Activated T-cell treated with anti-CD3 and anti-CD28 coated beads, Interleukin-2, amount 50 U/mL, for 72 hours (primary cell): ENCODE data around the gene CFAP46. TPM values are rescaled to one million over a fixed set of nuclear protein-coding genes. Genes with fewer than 3 reads are reported as not detected.

Source experiments
- ATAC-seq, 2 donors: fragments of 150-1000 bp; cut with Tn5 transposase; replicated peaks in 1 of 2; 2 replicates each; pipeline ENCODE4 v1.10.0; 2021; ENCODE audit warnings: moderate library complexity in 2 of 2, mild to moderate bottlenecking in 1 of 2
- DNase-seq, 2 donors: peaks; one replicate each; pipeline ENCODE4 v3.0.0; 2021 to 2022; ENCODE audit warnings: mixed read lengths in 1 of 2
- H3K27ac Mint-ChIP-seq: one replicate; pipeline ENCODE4 v1.8.0; 2022; ENCODE audit warnings: mild to moderate bottlenecking, moderate library complexity, mixed read lengths
- H3K27me3 Mint-ChIP-seq: one replicate; pipeline ENCODE4 v1.8.0; 2022; ENCODE audit warnings: low read depth, mixed read lengths
- H3K36me3 Mint-ChIP-seq, 2 donors: one replicate each; pipeline ENCODE4 v1.8.0; 2022; ENCODE audit warnings: mixed read lengths in 2 of 2, mild to moderate bottlenecking in 1 of 2; ENCODE audit not compliant: insufficient read depth in 2 of 2
- H3K4me1 Mint-ChIP-seq: one replicate; pipeline ENCODE4 v1.8.0; 2022; ENCODE audit warnings: low read depth, mixed read lengths
- H3K4me3 Mint-ChIP-seq, 2 donors: one replicate each; pipeline ENCODE4 v1.8.0; 2022; ENCODE audit warnings: mild to moderate bottlenecking in 2 of 2, mixed read lengths in 2 of 2, moderate library complexity in 2 of 2
- H3K9me3 Mint-ChIP-seq, 2 donors: one replicate each; pipeline ENCODE4 v1.8.0; 2022; ENCODE audit warnings: mixed read lengths in 2 of 2
- total RNA-seq, 2 donors: library from RNA; stranded (reverse); gene quantifications; one replicate each; pipeline ENCODE4 v1.2.3, GENCODE V29; 2022

CFAP46 gene
- total RNA-seq, 2 donors from 2014 or later, result 0.16 to 0.26 TPM

GRCh38 chr10:132808383-132809231 is 133.8 kb downstream of the CFAP46 start:
- no peak overlapping the region for H3K4me3 Mint-ChIP-seq
- no peaks in the 10 kb centered on the region for H3K9me3 Mint-ChIP-seq
- H3K27me3 Mint-ChIP-seq, result no peaks in the 10 kb centered on the region
- no peaks in the 10 kb centered on the region for H3K4me1 Mint-ChIP-seq
- ATAC-seq (no peak), DNase-seq (no peak)
- H3K27ac Mint-ChIP-seq, result no peak overlapping the region
- no peaks in the 10 kb centered on the region for H3K36me3 Mint-ChIP-seq

DNA sequence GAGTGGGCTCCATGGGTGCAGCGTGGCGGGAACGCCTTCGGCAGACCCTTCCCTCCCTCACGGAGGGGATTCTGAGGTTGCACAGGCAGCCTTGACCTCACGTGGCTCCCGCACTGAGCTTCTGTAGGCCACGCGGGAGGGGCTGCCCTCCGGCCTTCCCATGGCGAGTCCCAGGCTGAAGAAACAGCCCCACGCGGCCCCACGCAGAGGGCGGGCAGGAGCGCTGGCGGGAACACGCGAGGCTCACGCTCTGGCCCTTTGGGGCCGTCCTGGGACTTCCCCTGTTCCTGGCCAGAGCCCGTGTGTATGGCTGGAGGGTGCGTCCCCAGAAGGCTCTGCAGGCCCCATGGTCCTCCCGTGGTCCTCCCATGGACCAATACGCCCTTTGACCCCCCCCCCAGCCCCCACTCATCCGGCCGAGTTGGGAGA is 134.7 kb downstream of the CFAP46 start:
- ATAC-seq (no peak), DNase-seq (no peak)
- H3K36me3 Mint-ChIP-seq, result no peaks in the 10 kb centered on the region

DNA sequence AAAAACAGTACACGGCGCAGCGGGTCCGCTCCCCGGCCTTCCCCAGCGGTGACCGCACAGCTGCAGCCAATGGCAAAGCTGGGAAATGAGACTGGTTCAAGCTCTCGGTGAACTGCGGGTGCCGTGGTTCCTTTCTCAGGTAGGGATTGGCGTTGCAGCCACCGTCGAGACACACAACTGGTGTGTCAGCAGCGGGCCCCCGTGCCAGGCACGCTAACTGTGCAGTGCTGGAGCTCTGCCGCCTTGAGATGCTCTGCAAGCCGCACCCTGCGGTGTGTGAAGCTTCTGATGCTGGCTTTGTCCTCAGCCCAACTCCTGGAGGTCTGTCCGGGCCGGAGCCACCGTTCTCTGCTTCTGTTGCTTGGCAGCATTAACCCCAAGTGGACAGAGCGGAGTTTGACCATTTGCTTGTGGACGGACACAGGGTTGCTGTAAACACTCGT is 135.8 kb downstream of the CFAP46 start:
- H3K36me3 Mint-ChIP-seq, result no peaks in the 10 kb centered on the region
- ATAC-seq, result no peak
- H3K27me3 Mint-ChIP-seq, result no peaks in the 10 kb centered on the region
- H3K4me1 Mint-ChIP-seq, result no peaks in the 10 kb centered on the region
- no peak overlapping the region for H3K4me3 Mint-ChIP-seq
- no peaks in the 10 kb centered on the region for H3K9me3 Mint-ChIP-seq
- no peak for DNase-seq
- no peak overlapping the region for H3K27ac Mint-ChIP-seq

More for the DNA sequence above, 134.7 kb downstream of the CFAP46 start:
- Mint-ChIP-seq H3K4me3 (no peak overlapping the region), H3K27ac (no peak overlapping the region), H3K27me3 (no peaks in the 10 kb centered on the region), H3K4me1 (no peaks in the 10 kb centered on the region), H3K9me3 (no peaks in the 10 kb centered on the region)

- Mint-ChIP-seq H3K36me3 (no peaks in the 10 kb centered on the region), H3K4me3 (no peak overlapping the region), H3K27ac (no peak overlapping the region), H3K27me3 (no peaks in the 10 kb centered on the region), H3K9me3 (no peaks in the 10 kb centered on the region), H3K4me1 (no peaks in the 10 kb centered on the region)
- DNase-seq, result no peak
- no peak for ATAC-seq
Measured at GRCh38 chr10:132806110-132806509, 136.3 kb downstream of the CFAP46 start.

DNA sequence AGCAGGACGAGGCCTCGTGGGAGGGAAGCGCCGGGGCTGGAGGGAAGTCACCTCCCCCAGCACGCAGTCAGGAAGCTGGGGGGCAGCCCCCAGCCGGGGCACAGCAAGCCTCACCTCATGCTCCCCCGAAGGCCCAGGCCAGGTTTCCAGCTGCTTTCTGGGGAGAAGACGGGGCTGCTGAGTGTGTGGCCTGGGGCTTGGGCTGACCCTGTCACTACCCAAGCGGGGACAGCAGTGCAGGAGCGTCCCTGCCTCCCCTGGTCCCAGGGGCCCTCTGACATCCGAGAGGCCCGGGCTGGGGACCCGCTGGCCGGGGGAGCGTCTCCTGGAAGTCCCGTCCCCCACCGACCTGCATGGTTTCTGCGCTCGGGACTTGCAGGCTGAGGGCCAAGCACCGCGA is 136.8 kb downstream of the CFAP46 start:
- no peaks in the 10 kb centered on the region for H3K36me3 Mint-ChIP-seq
- H3K9me3 Mint-ChIP-seq, result no peaks in the 10 kb centered on the region
- H3K27me3 Mint-ChIP-seq, result no peaks in the 10 kb centered on the region
- H3K4me3 Mint-ChIP-seq, result no peak overlapping the region
- DNase-seq, result no peak
- no peaks in the 10 kb centered on the region for H3K4me1 Mint-ChIP-seq
- no peak overlapping the region for H3K27ac Mint-ChIP-seq
- ATAC-seq, result no peak

GRCh38 chr10:132804785-132805426 is 137.5 kb downstream of the CFAP46 start:
- ATAC-seq (no peak), DNase-seq (no peak)
- H3K27ac Mint-ChIP-seq, result no peak overlapping the region
- H3K27me3 Mint-ChIP-seq, result no peaks in the 10 kb centered on the region
- no peak overlapping the region for H3K4me3 Mint-ChIP-seq
- H3K36me3 Mint-ChIP-seq, result no peaks in the 10 kb centered on the region
- no peaks in the 10 kb centered on the region for H3K4me1 Mint-ChIP-seq
- no peaks in the 10 kb centered on the region for H3K9me3 Mint-ChIP-seq

GRCh38 chr10:132804287-132804686 is 138.1 kb downstream of the CFAP46 start:
- Mint-ChIP-seq H3K4me1 (no peaks in the 10 kb centered on the region), H3K27ac (no peak overlapping the region), H3K9me3 (no peaks in the 10 kb centered on the region), H3K27me3 (no peaks in the 10 kb centered on the region), H3K4me3 (no peak overlapping the region), H3K36me3 (no peaks in the 10 kb centered on the region)
- ATAC-seq (no peak), DNase-seq (no peak)

DNA sequence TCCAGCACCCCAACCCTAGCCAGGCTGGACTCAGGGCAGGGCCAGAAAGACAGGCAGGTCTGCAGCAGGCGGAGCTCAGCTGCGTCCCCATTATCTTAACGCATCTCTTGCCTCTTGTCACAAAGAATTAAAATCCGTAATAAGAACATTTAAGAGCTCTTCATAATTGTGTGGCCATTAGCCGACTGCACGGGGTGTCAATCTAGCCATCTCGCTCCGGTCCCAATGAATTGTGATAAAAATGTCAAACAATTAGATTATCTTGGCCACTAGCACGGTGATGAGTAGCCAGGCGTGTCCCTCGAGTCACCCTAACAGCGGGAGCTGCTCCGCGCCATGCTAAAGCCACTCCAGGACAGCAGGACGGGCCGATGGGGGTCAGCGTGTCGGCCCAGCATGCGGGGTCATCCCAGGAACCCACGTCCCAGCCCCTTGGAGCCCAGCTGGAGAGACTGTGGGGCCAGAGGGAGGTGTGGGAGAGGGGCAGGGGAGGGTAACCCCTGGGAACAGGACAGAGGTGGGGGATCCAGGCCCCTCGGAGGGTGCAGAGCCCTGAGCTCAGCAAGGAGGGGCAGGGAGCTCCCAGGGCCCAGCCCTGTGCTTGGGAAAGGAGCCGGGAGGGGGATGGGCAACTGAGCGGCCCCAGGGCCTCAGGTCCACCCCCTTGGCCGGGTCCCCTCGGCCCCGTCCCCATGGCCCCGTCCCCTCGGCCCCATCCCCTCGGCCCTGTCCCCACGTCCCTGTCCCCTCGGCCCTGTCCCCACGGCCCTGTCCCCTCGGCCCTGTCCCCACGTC is 138.8 kb downstream of the CFAP46 start:
- H3K9me3 Mint-ChIP-seq, result no peaks in the 10 kb centered on the region
- H3K4me3 Mint-ChIP-seq, result no peak overlapping the region
- no peaks in the 10 kb centered on the region for H3K36me3 Mint-ChIP-seq
- no peaks in the 10 kb centered on the region for H3K27me3 Mint-ChIP-seq
- DNase-seq (no peak), ATAC-seq (no peak)
- no peak overlapping the region for H3K27ac Mint-ChIP-seq
- no peaks in the 10 kb centered on the region for H3K4me1 Mint-ChIP-seq

DNA sequence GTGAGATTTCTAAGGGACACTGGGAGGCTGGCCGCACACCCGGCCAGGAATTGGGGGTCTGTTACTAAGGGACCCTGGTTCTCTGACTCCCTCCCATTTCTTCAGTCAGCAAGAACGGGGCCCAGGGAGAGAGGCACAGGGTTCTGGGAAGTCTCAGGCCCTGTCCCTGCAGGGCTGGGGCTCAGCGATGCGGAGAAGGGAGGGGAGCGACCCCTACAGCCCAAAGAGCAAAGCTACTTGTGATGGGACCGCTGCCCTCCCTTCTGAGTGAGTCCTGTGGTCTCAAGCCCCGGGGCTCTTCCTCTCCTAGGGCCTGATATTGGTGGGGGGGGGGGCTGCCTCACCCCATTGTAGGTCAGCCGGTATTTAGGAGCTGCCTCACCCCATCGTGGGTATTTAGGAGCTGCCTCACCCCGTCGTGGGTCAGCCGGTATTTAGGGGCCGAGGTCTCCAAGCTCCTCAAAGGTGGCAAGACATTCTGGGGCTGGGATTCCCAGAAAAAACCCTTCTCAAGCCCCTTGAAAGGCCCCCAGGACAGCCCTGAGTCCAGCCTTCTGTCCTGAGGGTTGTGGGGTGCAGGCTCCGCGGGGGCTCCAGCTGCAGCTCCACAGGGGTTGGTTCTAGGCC is 139.6 kb downstream of the CFAP46 start:
- ATAC-seq (no peak), DNase-seq (no peak)
- no peak overlapping the region for H3K4me3 Mint-ChIP-seq
- no peak overlapping the region for H3K27ac Mint-ChIP-seq
- no peaks in the 10 kb centered on the region for H3K36me3 Mint-ChIP-seq
- H3K9me3 Mint-ChIP-seq, result no peaks in the 10 kb centered on the region
- no peaks in the 10 kb centered on the region for H3K4me1 Mint-ChIP-seq
- H3K27me3 Mint-ChIP-seq, result no peaks in the 10 kb centered on the region

DNA sequence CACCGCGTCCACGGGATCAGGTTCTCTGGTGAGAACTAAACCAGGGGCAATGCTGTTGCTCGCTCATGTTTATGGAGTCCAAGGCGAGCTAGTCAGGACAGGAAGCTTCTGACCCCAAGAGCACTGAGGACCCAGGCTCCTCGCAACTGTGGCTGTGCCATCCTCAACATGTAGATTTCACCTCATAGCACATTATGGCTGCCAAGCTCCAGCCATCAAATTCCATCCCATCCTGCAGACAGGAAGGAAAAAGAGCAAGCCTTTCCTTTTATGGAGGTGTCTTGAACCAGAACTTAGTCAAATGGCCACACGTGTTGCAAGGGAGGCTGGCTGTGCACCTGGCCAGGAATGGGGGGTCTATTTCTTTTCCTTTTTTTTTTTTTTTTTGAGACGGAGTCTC is 140.3 kb downstream of the CFAP46 start:
- Mint-ChIP-seq H3K4me3 (no peak overlapping the region), H3K27ac (no peak overlapping the region), H3K9me3 (no peaks in the 10 kb centered on the region), H3K36me3 (no peaks in the 10 kb centered on the region), H3K4me1 (no peaks in the 10 kb centered on the region), H3K27me3 (no peaks in the 10 kb centered on the region)
- ATAC-seq, result no peak
- DNase-seq, result no peak

- H3K4me1 Mint-ChIP-seq, result no peaks in the 10 kb centered on the region
- no peak overlapping the region for H3K4me3 Mint-ChIP-seq
- H3K27ac Mint-ChIP-seq, result no peak overlapping the region
- H3K36me3 Mint-ChIP-seq, result no peaks in the 10 kb centered on the region
- ATAC-seq (no peak), DNase-seq (no peak)
- H3K27me3 Mint-ChIP-seq, result no peaks in the 10 kb centered on the region
- H3K9me3 Mint-ChIP-seq, result no peaks in the 10 kb centered on the region
Measured at GRCh38 chr10:132799865-132800264, 142.5 kb downstream of the CFAP46 start.

- Mint-ChIP-seq H3K9me3 (no peaks in the 10 kb centered on the region), H3K27me3 (no peaks in the 10 kb centered on the region), H3K4me1 (no peaks in the 10 kb centered on the region), H3K27ac (no peak overlapping the region), H3K36me3 (no peaks in the 10 kb centered on the region), H3K4me3 (no peak overlapping the region)
- DNase-seq (no peak), ATAC-seq (no peak)
Measured at GRCh38 chr10:132798876-132799275, 143.5 kb downstream of the CFAP46 start.

DNA sequence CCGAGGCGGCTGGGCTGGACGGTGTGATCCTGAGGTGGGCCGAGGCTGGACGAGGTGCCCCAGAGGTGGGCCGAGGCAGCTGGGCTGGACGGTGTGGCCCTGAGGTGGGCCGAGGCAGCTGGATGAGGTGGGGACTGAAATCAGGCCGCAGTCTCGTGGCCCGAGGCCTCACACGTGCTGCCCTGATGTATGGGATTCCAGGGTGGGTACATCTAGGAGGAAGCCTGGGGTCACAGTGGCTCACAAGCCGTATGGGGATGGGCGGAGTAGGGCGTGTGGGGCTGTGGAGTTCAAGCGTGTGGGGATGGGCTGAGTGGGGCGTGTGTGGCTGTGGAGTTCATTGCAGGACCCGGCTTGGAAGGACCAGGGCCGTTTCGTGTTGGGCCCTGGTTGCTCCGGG is 144.0 kb downstream of the CFAP46 start:
- no peaks in the 10 kb centered on the region for H3K9me3 Mint-ChIP-seq
- ATAC-seq, result no peak
- DNase-seq, result no peak
- no peaks in the 10 kb centered on the region for H3K36me3 Mint-ChIP-seq
- H3K4me3 Mint-ChIP-seq, result no peak overlapping the region
- no peak overlapping the region for H3K27ac Mint-ChIP-seq
- no peaks in the 10 kb centered on the region for H3K4me1 Mint-ChIP-seq
- no peaks in the 10 kb centered on the region for H3K27me3 Mint-ChIP-seq
